ENCODE data around the gene ALOX12.
A peak's percentile ranks its signal among the peaks of the same experiment; 100 is the strongest.

The ALOX12 gene

GRCh38 chr17:7023576-7024401, 27.9 kb downstream of the ALOX12 start:
- H3K9me3 ChIP-seq (replicated peaks; ENCODE audit: insufficient read depth, low read length) = no peaks in the 10 kb centered on the region
- no peaks in the 10 kb centered on the region for H3K27me3 ChIP-seq (replicated peaks; ENCODE audit: insufficient read depth, low read length)
- DNase-seq = peak; percentile 73
- no peak overlapping the region for H3K4me3 ChIP-seq (ENCODE audit: low read length)
- peaks cover 8% of the 10 kb centered on the region; the same call in 1 of the 2 replicates for H3F3A ChIP-seq (ENCODE audit: insufficient read depth, low read length)
- no peaks in the 10 kb centered on the region for H3K79me2 ChIP-seq (ENCODE audit: low read length)
- no peak for TF ChIP-seq EZH2 (optimal IDR thresholded peaks at IDR 0.05; ENCODE audit: low read depth, low read length)
- no peak for TF ChIP-seq CTCF (IDR thresholded peaks at IDR 0.05; ENCODE audit: low read length)
- TF ChIP-seq EZH2phosphoT487 (IDR thresholded peaks at IDR 0.05; ENCODE audit: low read length) = no peak
- no peaks in the 10 kb centered on the region for H4K20me1 ChIP-seq (ENCODE audit: insufficient read depth, low read length)
- H3K27ac ChIP-seq (ENCODE audit: low read length) = no peak overlapping the region
- no peaks in the 10 kb centered on the region for H3K9me2 ChIP-seq (replicated peaks; ENCODE audit: insufficient read depth, low read length)
- H3K4me2 ChIP-seq (ENCODE audit: low read depth, low read length) = no peak overlapping the region
- H3K4me1 ChIP-seq (ENCODE audit: low read length) = peaks cover 11% of the 10 kb centered on the region
- H2AFZ ChIP-seq (ENCODE audit: low read length) = no peak overlapping the region
- H3K36me3 ChIP-seq (replicated peaks; ENCODE audit: insufficient read depth, low read length) = no peaks in the 10 kb centered on the region
- H3K9ac ChIP-seq (ENCODE audit: low read length) = no peak overlapping the region

- TF ChIP-seq EZH2phosphoT487 (IDR thresholded peaks at IDR 0.05; ENCODE audit: low read length) (no peak), CTCF (IDR thresholded peaks at IDR 0.05; ENCODE audit: low read length) (no peak), EZH2 (optimal IDR thresholded peaks at IDR 0.05; ENCODE audit: low read depth, low read length) (no peak)
These were observed 28.5 kb downstream of the ALOX12 start for GRCh38 chr17:7024402-7024785.

GRCh38 chr17:7025245-7025644, 29.4 kb downstream of the ALOX12 start:
- DNase-seq = no peak
- no peak overlapping the region for H3K4me3 ChIP-seq (ENCODE audit: low read length)
- no peaks in the 10 kb centered on the region for H3K27me3 ChIP-seq (replicated peaks; ENCODE audit: insufficient read depth, low read length)
- no peaks in the 10 kb centered on the region for H3K79me2 ChIP-seq (ENCODE audit: low read length)
- no peak for TF ChIP-seq CTCF (IDR thresholded peaks at IDR 0.05; ENCODE audit: low read length)
- no peak for TF ChIP-seq EZH2 (optimal IDR thresholded peaks at IDR 0.05; ENCODE audit: low read depth, low read length)
- no peak overlapping the region for H3K27ac ChIP-seq (ENCODE audit: low read length)
- no peaks in the 10 kb centered on the region for H4K20me1 ChIP-seq (ENCODE audit: insufficient read depth, low read length)
- H3K9me3 ChIP-seq (replicated peaks; ENCODE audit: insufficient read depth, low read length) = no peaks in the 10 kb centered on the region
- no peaks in the 10 kb centered on the region for H3K9me2 ChIP-seq (replicated peaks; ENCODE audit: insufficient read depth, low read length)
- no peak overlapping the region for H3K4me2 ChIP-seq (ENCODE audit: low read depth, low read length)
- H2AFZ ChIP-seq (ENCODE audit: low read length) = no peak overlapping the region
- peaks cover 8% of the 10 kb centered on the region; the same call in 1 of the 2 replicates for H3F3A ChIP-seq (ENCODE audit: insufficient read depth, low read length)
- no peaks in the 10 kb centered on the region for H3K36me3 ChIP-seq (replicated peaks; ENCODE audit: insufficient read depth, low read length)
- H3K9ac ChIP-seq (ENCODE audit: low read length) = no peak overlapping the region
- H3K4me1 ChIP-seq (ENCODE audit: low read length) = peaks cover 21% of the 10 kb centered on the region

More at GRCh38 chr17:7024402-7024785, 28.5 kb downstream of the ALOX12 start:
- H3K27ac ChIP-seq (ENCODE audit: low read length) = no peak overlapping the region
- H3K4me3 ChIP-seq (ENCODE audit: low read length) = no peak overlapping the region
- no peaks in the 10 kb centered on the region for H3K79me2 ChIP-seq (ENCODE audit: low read length)
- no peaks in the 10 kb centered on the region for H3K9me2 ChIP-seq (replicated peaks; ENCODE audit: insufficient read depth, low read length)
- H3F3A ChIP-seq (ENCODE audit: insufficient read depth, low read length) = peaks cover 8% of the 10 kb centered on the region; the same call in 1 of the 2 replicates
- no peaks in the 10 kb centered on the region for H3K36me3 ChIP-seq (replicated peaks; ENCODE audit: insufficient read depth, low read length)
- H3K9ac ChIP-seq (ENCODE audit: low read length) = no peak overlapping the region
- H3K27me3 ChIP-seq (replicated peaks; ENCODE audit: insufficient read depth, low read length) = no peaks in the 10 kb centered on the region
- H2AFZ ChIP-seq (ENCODE audit: low read length) = no peak overlapping the region
- peaks cover 12% of the 10 kb centered on the region for H3K4me1 ChIP-seq (ENCODE audit: low read length)
- H4K20me1 ChIP-seq (ENCODE audit: insufficient read depth, low read length) = no peaks in the 10 kb centered on the region
- DNase-seq = no peak
- H3K9me3 ChIP-seq (replicated peaks; ENCODE audit: insufficient read depth, low read length) = no peaks in the 10 kb centered on the region
- no peak overlapping the region for H3K4me2 ChIP-seq (ENCODE audit: low read depth, low read length)
